T follicular helper cell (primary cell): Measurements from ENCODE around the gene CEACAM21.
"Not testable (repeated sequence)": the region's sequence is repeated elsewhere in the genome, so short reads cannot be mapped to it uniquely, and the experiment has no call there.

Experiments
- DNase-seq: peaks from one replicate; pipeline ENCODE4 v3.0.0-alpha.2; 2020; ENCODE audit warnings: low read depth

The CEACAM21 gene

DNA sequence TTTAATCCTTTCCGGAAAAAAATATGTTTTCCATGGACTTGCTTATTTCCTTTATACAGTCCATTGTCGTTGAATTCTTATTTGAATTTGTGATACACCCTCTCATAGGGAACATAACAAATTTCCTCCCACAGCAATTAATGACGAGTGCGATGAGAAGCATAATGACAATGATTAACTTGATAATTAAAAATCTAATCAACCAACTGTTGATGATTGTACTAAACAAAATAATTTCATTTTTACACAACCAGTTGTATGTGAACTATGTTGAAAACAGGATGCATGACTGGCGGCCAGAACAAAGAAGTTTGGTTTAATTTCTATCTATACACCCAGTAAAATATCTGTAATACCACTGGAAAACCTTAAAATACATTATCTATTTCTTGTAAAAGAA, 26.1 kb upstream of the CEACAM21 start:
- DNase-seq: no peak

DNA sequence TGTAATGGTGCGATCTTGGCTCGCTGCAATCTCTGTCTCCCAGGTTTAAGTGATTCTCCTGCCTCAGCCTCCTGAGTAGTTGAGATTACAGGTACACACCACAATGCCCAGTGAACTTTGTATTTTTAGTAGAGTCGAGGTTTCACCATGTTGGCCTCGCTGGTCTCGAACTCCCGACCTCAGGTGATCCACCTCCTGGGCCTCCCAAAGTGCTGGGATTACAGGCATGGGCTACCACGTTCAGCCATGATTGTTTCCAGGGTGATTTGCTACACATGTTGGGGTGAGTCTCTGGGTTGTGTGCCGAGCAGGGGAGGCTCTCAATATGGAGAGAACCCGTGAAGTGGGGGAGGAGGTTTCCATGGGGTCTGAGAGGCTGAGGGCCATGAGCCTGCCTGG, 24.8 kb upstream of the CEACAM21 start:
- DNase-seq: no peak

DNA sequence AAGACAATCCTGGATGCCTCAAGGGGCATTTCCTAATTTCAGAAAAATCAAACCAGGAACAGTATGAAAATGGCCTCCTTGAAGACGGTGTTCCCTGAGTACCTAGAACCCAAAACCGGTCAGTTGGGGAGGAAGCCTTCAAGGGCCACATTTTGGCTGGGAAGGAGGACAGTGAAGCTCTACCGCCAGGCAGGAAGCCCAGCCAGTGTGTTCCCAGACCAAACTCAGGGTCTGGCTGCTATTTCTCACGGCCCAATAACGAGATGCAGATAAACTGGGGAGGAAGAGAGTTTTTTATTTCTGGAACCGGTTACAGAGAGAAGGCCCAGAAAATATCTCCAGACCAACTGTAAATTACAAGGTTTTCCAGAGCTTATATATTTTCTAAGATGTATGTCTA, 24.3 kb upstream of the CEACAM21 start:
- no peak for DNase-seq

DNA sequence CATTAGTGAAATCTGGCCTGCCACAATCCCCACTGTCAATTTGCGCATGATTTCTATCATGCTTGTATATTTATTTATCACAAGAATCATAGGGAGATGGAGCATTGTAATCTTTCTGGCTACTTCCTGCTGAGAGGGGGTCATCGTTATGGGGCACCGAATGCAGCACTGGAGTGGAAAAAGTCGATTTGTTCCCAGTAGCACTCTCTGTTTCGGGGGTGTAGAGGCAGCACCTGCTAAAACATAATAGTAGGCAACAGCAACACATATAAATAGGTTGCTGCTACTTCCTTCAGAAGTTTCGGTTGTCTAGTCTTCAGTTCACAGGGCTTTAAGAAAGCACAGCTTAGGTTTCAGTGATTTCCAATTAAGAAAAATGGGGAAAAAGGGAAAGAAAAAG, 23.4 kb upstream of the CEACAM21 start:
- no peak for DNase-seq

DNA sequence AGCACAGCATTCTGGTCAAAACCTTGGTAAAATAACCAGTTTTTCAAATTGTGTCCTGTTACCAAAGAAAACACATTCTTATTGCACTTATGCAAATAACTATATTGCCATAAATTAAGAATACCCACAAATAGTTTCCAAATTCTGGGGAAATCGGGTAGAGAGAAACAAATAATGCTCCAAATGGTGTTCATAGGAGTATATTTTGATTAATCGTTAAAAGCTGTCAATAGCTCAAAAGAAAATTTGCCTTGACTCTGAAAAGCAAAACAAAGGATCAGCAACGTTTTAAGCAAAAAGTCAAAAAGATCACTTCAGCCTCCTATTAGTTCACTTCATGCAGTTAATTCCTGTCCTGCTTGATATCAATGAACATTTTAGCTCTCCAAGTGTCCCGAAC, 22.2 kb upstream of the CEACAM21 start:
- DNase-seq: no peak

DNA sequence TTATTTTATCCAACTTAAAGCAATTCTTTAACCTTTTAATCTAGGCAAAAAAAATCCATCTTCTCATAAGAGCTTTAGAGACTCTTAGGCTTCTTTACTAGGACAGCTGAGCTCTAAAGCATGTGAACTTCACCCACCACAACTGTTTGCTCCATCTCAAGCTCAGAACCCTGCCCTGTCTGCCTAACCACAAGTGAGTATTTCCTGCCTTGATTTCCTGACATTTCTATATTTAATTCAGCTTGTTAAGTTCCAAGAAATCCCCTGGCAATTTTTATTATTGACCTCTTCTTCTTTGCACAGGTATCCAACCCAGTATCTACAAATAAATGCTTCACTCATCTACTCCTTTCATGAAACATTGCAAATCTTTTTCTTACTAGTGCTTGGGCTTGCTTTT, 21.1 kb upstream of the CEACAM21 start:
- DNase-seq: no peak

DNA sequence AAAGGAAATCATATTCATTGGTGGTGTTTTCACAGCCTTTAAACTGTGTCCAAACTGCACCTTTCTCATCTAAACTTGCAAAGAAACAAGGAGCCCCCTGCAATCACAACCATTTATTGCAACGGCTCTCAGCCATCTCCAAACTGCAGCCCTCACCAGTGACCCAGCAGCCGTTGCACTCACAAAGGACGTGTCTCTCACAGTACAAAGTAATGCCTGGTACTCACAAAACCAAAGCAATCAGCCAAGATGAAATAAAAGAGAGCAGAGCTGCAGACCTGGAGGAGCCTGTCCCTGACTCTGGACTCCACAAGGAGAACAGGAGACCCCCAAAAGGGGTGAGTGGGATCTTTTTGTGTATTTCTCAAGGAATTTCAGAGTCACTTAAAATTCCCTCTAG, 20.2 kb upstream of the CEACAM21 start:
- no peak for DNase-seq

DNA sequence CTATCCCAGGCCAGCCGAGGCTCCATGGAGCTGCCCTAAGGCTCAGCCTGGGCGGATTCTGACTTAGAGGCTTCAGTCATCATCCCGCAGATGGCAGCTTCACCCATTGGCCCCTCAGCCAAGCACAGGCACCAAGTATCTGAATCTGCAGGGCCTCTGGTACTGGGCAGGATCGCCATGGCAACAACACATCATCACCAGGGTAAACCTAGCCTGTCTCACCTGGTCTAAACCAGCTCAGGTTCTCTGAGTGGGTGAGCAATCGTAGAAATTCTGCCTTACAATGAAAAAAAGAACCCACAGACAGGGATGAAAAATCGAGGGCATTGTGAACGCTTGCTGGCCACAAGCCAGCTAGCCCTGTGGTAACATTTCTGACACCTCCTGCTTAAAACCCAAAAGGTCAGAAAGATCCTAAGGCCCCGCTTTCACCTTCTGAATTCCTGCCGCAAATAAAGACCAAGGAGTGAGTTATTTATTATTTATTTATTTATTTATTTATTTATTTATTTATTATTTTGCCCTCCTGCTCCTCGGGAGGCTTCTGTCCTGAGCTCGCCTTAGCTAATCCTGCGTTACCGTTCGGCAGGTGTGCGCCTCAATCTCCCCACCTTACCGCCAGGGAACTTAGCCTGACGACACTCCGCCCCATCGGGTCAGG, 12.0 kb upstream of the CEACAM21 start:
- peak; percentile 47 for DNase-seq

DNA sequence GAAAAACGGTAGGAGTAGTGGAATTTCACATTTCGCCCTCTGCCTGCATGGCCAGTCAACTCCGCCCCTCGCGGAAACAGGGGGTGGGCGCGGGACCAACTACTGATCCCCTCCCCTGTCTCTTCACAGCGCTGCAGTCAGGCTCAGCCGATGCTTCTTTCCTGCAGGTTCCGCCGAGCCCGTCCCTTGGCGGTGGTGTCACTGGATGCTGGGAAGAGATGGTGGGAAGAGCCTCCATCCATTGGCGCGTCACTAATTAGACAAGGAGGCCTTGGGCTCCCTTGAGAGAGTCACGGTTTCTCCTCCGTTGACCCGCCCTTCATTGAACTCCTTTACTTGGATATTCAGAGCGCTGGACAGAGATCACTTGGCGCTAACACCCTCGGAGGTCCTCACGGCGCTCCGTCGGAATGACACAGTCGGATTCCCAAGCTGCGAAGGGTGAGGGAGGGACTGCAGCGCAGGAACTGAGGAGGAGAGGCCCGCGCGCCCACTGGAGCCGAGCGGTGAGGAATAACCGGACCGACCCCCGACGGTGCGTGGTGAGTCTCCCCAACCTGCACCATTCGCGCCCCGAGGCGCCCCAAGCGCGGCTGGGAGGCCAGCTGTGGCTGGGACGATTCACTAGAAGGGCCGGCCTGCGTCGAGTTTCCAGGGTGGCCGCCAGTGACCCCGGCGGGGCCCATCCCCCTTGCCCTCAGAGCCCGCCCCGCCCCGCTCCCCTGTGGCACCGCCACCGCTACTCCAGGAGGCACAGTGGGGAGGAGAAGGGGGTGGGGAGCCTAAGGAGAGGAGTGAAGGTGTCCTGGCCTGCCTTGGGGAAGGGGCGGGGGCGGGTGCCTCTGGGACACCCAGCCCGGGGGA, 11.2 kb upstream of the CEACAM21 start:
- no peak for DNase-seq

DNA sequence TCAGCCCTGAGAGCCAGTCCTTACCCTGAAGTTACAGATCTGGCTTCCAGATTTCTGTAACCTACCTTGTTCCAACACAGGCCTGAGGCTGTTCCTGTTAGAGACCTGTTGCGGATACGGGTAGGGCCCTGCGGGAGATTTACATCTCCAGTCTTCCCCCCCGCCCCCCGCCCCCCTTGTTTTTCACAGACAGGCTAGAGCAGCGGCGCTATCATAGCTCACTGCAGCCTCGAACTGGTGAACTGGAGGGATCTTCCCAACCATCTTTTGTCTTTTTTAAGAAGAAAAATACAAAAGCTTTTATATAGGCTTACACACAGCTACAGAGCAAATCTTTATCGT, 10.6 kb upstream of the CEACAM21 start:
- no peak for DNase-seq

DNA sequence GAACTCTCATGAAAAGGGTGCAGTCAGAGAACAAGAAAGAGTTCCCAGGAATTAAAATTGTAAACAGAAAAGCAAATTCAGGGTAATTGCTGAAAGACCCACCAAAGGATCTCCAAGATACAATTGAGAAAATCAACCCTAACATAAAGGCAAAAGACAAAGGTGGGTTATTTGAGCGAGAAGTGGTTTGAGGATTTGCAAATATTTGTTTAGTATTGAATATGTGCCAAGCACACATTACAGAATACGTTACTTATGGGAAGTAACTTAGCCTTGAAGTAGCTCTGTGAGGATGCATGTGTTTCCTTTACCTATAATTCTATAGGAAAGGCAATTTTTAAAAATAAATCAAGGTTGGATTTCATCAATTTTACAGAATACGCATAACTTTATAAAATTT, 10.0 kb upstream of the CEACAM21 start:
- DNase-seq: no peak

DNA sequence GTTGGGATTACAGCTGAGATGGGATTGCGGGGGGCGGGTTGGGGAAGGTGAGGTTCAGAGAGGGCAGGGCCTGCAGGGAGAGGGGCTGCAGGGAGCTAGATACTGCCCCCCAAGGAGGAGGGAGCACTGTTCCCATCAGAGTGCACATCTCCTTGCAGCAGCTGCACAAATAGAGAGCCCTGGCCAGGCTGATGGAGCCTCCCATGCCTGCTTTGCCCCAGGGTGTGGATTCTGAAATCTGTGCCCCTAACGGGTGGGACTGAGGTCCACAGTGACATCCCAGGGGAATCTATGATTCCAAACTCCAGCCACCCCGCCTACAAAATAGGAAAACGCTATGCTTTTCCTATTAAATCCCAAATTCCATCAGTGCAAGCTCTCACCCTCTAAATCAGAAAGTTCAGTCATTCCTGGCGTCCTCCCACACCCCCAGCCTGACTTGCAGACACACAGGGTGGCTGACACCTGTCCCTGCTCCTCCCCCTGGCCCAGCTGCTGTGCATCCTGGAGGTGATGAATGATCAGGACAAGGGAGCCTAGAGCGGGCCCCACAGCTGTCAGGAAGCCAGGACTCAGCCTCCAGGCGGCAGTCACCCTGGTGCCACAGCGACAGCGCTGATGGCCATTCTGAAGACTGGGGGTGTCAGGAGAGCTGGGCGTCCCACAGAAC, 6.3 kb upstream of the CEACAM21 start:
- no peak for DNase-seq

DNA sequence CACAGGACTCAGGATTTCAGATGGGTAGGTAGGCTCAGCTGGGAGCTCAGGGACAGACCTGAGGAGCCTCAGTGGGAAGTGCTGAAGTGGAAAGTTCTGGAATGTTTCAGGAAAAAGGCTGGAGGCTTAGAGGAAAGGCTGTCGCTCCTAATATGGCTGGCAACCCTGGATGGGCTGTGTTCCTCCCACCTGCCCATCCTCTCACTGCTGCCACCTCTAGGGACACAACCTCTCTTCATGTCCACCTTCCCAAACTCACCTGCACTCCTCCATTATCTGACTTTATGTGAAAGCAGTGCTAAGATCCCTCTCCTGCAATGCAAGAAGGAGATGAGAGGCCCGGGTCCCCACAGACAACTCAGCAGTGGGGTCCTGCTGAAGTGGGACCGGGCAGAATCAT, 5.8 kb upstream of the CEACAM21 start:
- no peak for DNase-seq

DNA sequence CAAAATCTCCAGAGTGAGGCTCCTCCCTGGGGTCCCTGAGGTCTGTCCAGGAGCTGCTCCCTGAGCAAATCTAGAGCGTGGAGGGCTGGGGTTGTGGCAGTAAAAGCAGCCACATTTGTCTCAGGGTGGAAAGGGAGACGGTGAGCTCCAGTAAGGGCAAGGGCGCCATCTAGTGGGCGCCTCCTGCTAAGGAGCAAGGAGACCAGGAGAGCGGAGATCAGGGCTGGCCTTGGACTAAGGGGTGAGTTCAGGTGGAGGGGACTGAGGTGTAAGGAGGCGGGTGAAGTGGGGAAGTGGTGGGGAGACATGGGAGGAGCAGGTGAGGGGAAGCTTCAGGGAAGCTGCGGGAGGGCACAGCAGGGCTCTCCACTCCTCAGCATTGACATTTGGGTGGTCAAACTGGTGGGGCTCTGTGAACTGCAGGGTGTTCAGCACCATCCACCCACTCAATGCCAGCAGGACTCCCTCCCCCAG, 5.3 kb upstream of the CEACAM21 start:
- DNase-seq: peak; percentile 81

DNA sequence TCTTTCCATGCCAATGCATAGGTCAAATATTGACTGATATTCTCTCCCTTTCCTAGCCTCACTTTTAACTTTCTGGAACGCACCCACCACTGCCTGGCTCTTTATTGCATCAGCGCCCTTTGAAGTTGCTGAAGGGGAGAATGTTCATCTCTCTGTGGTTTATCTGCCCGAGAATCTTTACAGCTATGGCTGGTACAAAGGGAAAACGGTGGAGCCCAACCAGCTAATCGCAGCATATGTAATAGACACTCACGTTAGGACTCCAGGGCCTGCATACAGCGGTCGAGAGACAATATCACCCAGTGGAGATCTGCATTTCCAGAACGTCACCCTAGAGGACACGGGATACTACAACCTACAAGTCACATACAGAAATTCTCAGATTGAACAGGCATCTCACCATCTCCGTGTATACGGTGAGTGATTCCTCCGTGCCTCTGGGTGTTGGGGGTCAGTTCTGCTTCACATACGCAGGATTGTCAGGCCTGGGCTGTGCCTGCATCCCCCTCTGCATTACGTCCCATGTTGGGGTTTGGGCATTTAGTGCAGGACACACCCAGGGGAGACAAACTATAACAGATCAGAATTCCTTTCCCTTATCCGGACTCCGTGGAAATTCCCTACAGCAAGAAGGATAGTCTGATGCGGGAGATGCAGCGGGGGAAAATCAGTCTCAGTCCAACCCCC, 1.3 kb downstream of the CEACAM21 start:
- DNase-seq: no peak

DNA sequence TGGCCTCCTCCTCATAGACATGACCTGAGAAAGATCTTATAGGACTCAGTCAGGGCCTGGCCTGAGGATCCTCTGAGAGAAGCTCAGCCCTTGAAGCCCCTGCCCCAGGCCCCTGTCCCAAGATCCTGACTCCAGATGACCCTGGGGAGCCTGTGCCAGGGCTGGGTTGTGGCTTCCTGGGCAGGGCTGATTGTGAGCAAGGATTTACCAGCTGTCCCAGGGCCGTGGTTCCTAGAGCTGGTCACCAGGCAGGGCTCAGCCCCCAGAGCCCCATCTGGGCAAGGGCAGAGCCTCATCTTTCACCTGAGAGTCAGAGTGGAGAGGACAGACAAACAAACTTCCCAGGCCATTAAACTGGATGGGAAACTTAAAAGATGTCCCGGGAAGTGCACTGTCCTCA, 1.9 kb downstream of the CEACAM21 start:
- no peak for DNase-seq

DNA sequence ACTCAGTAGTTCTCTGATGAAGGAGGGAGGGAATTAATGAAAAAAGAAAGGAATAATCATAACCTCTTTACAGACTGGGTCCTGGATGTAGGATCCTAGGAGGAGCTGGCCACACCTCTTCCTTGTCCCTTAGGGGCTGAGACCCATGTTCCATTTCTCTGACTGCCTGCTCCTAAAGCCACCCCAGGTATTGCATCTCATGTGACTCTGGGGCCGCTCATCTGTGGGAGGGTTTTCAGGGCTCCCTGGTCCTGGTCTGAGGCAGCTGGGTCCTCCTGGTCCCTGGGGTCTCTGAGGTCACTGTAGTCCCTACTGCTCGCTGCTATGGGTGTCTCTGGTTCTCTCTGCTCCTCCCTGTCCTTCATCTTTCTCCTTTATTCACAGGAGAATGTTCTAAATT, 2.9 kb downstream of the CEACAM21 start:
- DNase-seq: no peak

DNA sequence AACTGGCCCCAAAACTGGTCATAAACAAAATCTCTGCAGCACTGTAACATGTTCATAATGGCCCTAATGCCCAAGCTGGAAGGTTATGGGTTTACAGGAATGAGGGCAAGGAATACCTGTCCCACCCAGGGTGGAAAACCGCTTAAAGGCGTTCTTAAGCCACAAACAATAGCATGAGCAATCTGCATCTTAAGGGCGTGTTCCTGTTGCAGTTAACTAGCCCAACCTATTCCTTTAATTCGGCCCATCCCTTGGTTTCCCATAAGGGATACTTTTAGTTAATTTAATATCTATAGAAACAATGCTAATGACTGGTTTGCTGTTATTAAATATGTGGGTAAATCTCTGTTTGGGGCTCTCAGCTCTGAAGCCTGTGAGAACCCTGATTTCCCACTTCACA, 5.1 kb downstream of the CEACAM21 start:
- DNase-seq: not testable (repeated sequence)

DNA sequence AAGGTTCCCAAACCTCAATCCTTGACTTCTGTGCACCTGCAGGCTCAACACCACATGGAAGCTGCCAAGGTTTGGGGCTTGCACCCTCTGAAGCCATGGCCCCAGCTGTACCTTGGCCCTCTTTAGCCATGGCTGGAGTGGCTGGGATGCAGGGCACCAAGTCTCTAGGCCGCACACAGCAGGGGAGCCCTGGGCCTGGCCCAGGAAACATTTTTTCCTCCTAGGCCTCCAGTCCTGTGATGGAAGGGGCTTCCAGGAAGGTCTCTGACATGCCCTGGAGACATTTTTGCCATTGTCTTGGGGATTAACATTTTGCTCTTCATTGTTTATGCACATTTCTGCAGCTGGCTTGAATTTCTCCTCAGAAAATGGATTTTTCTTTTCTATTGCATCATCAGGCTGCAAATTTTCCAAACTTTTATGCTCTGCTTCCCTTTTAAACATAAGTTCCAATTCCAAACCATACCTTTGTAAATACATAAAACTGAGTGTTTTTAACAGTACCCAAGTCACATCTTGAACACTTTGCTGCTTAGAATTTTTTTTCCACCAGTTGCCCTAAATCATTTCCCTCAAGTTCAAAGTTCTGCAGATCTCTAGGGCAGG, 6.7 kb downstream of the CEACAM21 start:
- not testable (repeated sequence) for DNase-seq

DNA sequence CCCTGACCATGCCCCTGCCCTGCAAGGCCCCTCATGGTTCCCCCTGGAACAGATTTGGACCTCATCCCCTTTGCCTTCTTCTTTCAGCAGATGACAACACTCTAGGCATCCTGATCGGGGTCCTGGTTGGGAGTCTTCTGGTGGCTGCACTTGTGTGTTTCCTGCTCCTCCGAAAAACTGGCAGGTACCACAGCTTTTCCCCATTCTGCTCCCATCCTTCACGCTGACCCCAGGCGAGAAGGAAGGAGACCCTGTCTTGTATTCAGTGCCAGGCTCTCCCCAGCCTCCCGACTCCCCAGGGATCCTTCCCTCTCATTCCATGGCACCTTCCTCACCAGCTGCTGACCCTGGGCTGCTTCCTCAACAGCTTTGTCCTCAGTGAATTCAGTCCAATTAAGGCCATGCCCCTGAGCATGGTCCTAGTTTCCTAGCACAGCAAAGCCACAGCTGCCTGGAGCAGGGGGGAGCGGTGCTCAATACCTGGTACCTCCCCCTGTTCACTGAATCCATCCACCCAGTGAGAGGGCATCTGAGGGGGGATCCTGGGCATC, 8.4 kb downstream of the CEACAM21 start:
- no peak for DNase-seq

DNA sequence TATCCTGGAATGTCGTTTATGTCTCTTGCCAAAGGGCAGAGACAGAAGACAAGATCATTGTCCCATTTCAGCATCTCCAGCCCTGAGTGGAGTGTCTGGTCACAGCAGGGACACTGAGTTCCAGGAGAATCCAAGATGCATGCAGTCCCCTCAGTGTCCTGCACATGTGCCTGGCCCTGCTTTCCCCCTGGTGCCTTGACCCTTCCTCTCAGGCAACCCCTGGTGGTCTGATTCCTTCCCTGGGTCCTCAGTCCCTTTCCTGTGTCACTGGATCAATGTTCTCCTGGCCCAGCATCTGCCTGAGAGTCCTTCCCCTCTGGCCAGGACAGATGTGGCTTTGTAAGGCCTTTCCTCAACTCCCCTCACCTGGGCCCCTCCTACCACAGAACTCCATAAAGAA, 9.0 kb downstream of the CEACAM21 start:
- DNase-seq: no peak

DNA sequence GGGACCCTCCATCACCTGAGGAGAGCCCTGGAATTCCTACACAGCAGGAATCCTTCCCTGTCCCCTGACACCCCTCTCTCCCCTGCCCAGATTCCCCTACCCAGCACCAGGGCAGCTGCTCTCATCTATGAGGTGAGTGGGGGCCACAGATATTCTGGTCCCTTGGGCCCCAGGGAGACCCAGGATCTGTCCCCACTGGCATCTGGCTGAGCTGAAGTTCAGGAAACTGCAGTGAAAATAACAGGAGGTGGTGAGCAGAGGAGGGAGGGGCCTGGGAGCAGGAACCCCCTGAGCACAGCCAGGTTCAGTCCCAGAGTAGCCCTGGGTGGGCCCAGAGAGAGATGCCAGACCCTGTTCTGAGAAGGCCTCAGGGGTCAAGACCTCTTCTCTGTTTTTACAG, 10.1 kb downstream of the CEACAM21 start:
- DNase-seq: no peak
